ENCODE data around the gene SETD2.

DNA sequence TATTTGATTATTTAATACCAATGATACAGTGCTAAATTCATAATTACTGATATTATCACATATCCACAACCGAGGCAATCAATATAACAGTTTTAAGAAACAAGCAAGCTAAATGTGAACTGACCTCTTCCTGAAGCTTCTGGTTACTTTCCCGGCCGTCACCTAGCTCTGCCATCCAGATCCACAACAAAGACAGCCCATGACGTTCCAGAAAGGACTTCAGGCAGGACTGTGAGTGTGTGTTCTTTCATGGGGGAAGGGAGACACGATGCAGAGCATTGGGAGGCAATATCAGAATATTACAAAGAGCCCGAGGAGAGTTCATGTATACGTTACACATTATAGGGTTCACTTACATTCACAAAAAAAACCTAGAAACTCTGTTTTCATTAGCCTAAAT is 77.8 kb downstream of the SETD2 start:
- TF ChIP-seq, protein P1, sequence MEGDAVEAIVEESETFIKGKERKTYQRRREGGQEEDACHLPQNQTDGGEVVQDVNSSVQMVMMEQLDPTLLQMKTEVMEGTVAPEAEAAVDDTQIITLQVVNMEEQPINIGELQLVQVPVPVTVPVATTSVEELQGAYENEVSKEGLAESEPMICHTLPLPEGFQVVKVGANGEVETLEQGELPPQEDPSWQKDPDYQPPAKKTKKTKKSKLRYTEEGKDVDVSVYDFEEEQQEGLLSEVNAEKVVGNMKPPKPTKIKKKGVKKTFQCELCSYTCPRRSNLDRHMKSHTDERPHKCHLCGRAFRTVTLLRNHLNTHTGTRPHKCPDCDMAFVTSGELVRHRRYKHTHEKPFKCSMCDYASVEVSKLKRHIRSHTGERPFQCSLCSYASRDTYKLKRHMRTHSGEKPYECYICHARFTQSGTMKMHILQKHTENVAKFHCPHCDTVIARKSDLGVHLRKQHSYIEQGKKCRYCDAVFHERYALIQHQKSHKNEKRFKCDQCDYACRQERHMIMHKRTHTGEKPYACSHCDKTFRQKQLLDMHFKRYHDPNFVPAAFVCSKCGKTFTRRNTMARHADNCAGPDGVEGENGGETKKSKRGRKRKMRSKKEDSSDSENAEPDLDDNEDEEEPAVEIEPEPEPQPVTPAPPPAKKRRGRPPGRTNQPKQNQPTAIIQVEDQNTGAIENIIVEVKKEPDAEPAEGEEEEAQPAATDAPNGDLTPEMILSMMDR (IDR thresholded peaks at IDR 0.05), result no peak
- TF ChIP-seq POLR2A (IDR thresholded peaks at IDR 0.05), result no peak

Measured in uterus (tissue), 2 donors.